SKM-1 (cell line): Measurements from ENCODE around the gene RHOBTB1.
"Not testable (repeated sequence)": the region's sequence is repeated elsewhere in the genome, so short reads cannot be mapped to it uniquely, and the experiment has no call there.

Experiments used
- DNase-seq: peaks from one replicate; lab custom pipeline; 2025; ENCODE audit not compliant: unreplicated experiment; lab: John Stamatoyannopoulos, UW

RHOBTB1 gene

GRCh38 chr10:60907236-60907635 lies 36.7 kb downstream of the RHOBTB1 start:
- DNase-seq: no peak

GRCh38 chr10:60906825-60907224 lies 37.2 kb downstream of the RHOBTB1 start:
- DNase-seq: not testable (repeated sequence)

GRCh38 chr10:60906411-60906810 lies 37.6 kb downstream of the RHOBTB1 start:
- no peak for DNase-seq

GRCh38 chr10:60905580-60905979 lies 38.4 kb downstream of the RHOBTB1 start:
- DNase-seq: no peak

- no peak for DNase-seq
Observed at GRCh38 chr10:60903096-60903495, 40.9 kb downstream of the RHOBTB1 start.

GRCh38 chr10:60901561-60902235 lies 42.3 kb downstream of the RHOBTB1 start:
- DNase-seq: no peak

GRCh38 chr10:60899266-60899665 lies 44.7 kb downstream of the RHOBTB1 start:
- no peak for DNase-seq

- no peak for DNase-seq
Observed at GRCh38 chr10:60898321-60898720, 45.7 kb downstream of the RHOBTB1 start.

GRCh38 chr10:60896810-60897209 lies 47.2 kb downstream of the RHOBTB1 start:
- DNase-seq: no peak

GRCh38 chr10:60896033-60896432 lies 48.0 kb downstream of the RHOBTB1 start:
- no peak for DNase-seq

- DNase-seq: no peak
Observed at GRCh38 chr10:60894786-60895185, 49.2 kb downstream of the RHOBTB1 start.

- no peak for DNase-seq
Observed at GRCh38 chr10:60893231-60893630, 50.8 kb downstream of the RHOBTB1 start.

- DNase-seq: no peak
Observed at GRCh38 chr10:60892571-60892970, 51.4 kb downstream of the RHOBTB1 start.

- DNase-seq: no peak
Observed at GRCh38 chr10:60890811-60891210, 53.2 kb downstream of the RHOBTB1 start.

GRCh38 chr10:60883187-60883586 lies 60.8 kb downstream of the RHOBTB1 start:
- DNase-seq: peak; percentile 2

- DNase-seq: peak; percentile 6
Observed at GRCh38 chr10:60878224-60878623, 65.8 kb downstream of the RHOBTB1 start.

GRCh38 chr10:60877777-60878120 lies 66.2 kb downstream of the RHOBTB1 start:
- no peak for DNase-seq

- no peak for DNase-seq
Observed at GRCh38 chr10:60877061-60877776, 66.8 kb downstream of the RHOBTB1 start.

GRCh38 chr10:60873758-60874157 lies 70.2 kb downstream of the RHOBTB1 start:
- DNase-seq: no peak

GRCh38 chr10:60872451-60872850 lies 71.5 kb downstream of the RHOBTB1 start:
- no peak for DNase-seq

GRCh38 chr10:60871215-60871614 lies 72.8 kb downstream of the RHOBTB1 start:
- no peak for DNase-seq

- no peak for DNase-seq
Observed at GRCh38 chr10:60870803-60871202, 73.2 kb downstream of the RHOBTB1 start.

GRCh38 chr10:60870416-60870728 lies 73.6 kb downstream of the RHOBTB1 start:
- DNase-seq: no peak
